ENCODE results near the gene RAB11FIP4.

GRCh38 chr17:31448467-31449077, 57.1 kb downstream of the RAB11FIP4 start:
- TF ChIP-seq CTCF (IDR thresholded peaks at IDR 0.05) (no peak), POLR2A (IDR thresholded peaks at IDR 0.05) (no peak), EP300 (IDR thresholded peaks at IDR 0.05) (no peak), POLR2AphosphoS5 (IDR thresholded peaks at IDR 0.05) (no peak)

Data from stomach (tissue), 4 donors.